GM19240 (cell line): ENCODE results near the gene SLMAP.
"Not testable (repeated sequence)": the region's sequence is repeated elsewhere in the genome, so short reads cannot be mapped to it uniquely, and the experiment has no call there.

Experiments used
- DNase-seq: peaks from one replicate; pipeline ENCODE4 v3.0.0; 2011; ENCODE audit warnings: low spot score; ENCODE audit not compliant: insufficient read length

Gene SLMAP

DNA sequence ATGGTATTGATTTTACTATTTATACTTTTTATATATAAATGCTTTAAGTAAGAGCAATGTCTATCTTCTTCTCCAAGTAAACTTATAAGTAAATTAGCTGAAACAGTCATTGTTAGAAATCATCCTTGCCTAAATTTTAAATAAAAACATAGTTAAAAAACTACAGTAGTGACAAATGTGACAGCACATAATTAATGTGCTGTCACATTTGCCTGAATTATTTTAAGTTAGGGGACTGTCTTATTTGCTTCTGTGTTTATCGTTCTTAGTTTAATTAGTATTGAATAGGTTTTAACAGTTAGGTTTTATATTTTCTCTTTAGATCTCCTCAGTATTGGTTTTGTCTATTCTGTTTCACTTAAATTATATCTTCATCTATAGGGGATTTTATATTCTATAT, 36.1 kb downstream of the SLMAP start:
- DNase-seq = no peak

DNA sequence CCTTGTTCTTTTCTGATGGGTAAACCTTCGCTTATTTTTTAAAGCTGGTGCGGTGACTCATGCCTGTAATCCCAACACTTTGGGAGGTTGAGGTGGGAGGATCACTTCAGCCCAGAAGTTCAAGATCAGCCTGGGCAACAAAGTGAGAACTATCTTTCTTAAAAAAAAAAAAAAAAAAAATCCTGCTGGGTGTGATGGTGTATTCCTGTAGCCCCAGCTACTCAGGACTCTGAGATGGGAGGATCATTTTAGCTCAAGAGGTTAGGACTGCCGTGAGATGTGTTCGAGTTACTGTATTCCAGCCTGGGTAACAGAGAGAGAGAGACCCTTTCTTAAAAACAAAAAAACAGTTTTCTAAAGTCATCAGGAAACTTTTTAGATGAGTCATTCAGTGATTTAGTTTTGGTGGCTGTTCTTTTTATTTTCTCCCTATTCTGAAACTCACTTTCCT, 37.7 kb downstream of the SLMAP start:
- DNase-seq = no peak

DNA sequence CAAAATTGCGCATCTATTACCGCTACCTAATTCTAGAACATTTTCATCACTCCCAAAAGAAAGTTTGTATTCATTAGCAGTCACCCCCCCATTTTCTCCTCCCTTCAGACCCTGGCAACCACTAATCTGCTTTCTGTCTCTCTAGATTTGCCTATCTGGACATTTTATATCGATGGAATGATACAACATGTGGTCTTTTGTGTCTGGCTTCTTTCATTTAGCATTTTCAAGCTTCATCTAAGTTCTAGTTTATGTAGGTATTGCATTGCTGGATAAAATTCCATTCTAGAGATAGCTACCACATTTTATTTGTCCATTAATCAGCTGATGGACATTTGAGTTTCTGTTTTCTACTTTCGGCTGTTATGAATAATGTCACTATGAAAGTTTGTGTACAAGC, 38.4 kb downstream of the SLMAP start:
- no peak for DNase-seq

DNA sequence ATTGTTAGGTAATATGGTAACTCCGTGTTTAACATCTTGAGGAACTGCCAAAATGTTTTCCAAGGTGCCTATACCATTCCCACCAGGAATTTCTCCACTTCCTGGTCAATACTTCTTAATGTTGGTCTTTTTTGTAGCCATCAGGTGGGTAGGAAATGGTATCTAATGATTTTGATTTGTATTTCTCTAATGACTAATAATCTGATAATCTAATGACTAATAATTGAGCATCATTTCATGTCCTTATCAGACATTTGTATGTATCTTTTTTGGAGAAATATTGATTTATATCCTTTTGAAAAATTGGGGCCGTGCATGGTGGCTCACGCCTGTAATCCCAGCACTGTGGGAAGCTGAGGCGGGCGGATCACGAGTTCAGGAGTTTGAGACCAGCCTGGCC, 38.8 kb downstream of the SLMAP start:
- no peak for DNase-seq

DNA sequence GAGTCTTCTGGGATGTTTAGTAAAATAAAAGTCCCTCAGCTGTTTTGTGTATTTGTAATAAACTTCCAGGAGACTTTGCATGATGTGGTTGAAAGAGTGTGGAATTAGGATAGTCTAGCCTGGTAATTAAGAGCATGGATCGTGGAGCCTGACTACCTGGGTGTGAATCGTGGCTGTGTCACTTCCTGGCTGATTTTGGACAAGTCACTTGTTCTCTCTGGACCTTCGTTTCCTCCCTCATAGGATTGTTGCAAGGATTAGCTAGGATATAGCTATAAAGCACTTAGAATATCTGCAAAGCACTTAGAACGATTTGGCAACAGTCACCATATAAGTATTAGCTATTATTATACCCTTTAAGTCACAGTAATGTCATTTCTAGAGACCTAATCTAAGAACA, 40.2 kb downstream of the SLMAP start:
- DNase-seq = no peak

DNA sequence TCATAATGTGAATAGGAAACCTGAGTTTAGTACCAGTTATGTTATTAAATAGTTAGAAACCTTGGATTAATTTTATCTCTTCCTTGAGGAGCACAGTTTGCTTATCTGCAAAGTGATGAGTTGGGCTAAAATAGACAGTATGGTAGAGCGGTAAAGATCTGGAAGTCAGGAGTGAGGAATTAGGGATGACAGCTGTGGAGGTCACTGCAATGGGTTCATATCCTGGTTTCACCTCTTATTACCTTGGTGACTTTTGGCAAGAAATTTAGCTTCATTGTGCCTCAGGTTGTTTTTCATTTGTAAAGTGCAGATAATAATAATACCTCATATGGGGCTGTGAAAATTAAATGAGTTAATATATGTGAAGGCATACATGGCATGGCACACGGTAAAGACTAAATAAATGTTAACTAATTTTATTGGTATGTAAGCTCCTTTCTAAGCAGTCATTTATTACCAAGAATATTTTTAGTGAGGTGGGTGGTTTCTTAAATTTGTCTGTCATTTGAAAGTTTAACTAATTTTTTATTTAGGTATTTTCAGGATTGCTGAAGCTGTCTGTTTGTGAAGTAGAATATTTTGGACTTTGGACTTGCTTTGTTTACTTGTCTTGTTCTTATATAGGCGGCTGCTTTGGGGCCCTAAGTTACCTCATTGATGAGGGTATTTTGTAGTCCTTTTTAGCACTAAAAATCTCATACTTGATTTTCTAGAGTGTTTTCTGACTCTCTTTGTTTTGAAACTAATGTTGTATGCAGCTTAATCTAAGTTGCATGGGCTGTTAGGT, 41.8 kb downstream of the SLMAP start:
- DNase-seq = no peak

DNA sequence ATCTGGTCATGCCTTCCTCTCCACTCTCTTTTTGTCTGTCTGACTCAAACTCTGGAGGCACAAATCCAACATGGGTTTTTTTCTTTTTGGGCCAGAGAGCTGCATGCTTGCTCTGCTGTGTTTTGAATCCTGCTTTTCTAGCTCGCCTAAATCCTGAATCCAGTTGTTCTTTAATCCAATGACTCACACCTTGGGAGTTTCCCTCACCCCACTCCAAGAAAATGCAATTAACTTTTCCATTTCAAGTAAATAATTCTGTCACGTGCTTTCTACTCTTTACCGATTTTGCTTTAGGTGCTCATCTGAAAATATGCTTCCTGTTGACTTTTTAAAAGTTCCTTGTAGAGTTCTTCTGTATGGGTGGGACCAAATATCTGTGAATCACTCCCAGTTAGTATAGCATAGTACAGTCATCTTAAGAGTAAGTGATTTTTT, 47.6 kb downstream of the SLMAP start:
- DNase-seq = no peak

DNA sequence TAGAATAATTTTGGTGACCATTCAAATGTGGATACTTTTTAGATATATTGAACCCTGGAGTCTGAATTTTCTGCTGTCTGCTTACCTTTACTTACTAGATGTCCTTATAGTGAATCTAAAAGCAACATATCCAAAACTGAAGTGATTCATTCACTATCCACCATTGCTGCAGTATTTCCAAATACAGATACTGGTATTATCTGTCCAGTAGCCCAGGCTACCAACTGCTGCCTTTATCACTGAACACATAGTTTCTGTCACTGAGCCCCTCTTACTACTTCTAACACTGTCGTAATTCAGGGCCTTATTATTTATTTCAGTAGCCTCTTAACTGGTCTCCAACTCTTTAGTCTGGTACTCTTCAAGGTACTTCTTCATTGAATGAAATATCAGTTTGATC, 49.2 kb downstream of the SLMAP start:
- no peak for DNase-seq

DNA sequence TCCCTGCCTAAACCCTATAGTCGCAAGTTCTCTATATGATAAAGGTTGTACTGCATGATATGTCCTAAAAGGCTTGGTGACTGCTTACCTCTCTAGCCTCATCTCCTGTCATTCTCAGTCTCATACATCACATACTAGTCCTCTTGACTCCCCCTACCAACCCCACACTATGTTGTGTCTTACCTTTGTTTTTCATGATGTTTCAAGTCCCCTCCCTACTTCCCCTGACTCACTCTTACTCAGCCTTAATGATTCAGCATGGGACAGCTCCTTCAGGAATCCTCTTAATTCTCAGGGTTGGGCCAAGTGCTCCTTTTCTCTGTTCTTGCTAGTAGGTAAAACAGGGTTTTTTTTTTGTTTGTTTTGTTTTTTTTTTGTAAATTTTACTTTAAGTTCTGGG, 49.6 kb downstream of the SLMAP start:
- no peak for DNase-seq

DNA sequence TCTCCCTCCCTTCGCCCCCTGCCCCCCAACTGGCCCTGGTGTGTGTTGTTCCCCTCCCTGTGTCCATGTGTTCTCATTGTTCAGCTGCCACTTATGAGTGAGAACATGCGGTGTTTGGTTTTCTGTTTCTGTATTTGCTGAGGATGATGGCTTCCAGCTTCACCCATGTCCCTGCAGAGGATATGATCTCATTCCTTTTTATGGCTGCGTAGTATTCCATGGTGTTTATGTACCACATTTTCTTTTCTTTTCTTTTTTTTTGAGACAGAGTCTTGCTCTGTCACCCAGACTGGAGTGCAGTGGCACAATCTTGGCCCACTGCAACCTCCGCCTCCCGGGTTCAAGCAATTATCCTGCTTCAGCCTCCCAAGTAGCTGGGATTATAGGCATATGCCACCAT, 50.1 kb downstream of the SLMAP start:
- DNase-seq = not testable (repeated sequence)

DNA sequence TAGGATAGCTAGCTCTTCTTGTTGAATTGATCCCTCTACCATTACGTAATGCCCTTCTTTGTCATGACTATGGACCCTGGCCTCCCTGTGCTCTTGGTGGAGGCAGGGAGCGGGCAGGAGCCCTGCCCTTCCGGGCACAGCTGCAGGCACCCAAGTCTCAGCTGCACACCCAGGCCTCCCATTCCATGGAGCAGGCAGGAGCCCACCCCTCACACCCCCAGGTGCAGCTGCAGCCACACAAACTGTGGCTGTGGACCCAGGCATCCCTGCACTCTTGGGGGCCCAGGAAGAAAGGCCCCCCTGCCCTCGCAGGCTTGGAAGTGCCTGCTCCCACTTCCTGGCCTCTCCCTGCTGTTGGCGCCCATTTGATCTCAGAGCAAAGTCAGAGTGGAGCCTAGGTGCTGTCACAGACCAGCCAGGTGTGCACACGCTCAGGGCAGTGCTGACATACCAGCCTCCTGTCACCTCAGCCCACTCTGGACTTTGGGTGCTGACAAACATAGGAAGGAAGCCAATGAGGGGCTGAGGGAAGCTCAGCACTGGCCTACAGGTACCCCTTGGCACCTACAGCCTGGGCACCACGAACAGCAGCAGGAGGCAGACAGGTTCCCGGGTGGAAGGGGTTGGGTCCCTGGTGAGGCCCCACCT, 53.0 kb downstream of the SLMAP start:
- no peak for DNase-seq

DNA sequence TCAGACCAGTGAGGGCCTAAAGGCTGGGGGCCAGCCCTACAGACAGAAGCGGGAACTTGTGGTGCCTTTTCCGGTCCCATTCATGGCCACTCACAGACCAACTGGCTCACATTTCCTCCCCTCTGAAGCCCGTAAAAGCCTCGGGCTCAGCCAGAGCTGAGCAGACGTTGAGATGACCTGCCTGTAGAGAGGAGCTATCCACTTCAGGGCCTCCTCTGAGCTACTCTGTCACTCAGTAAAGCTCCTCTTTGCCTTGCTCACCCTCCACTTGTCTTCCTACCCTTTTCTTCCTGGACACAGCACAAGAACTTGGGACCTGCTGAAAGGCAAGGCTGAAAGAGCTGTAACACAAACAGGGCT, 53.5 kb downstream of the SLMAP start:
- DNase-seq = no peak

DNA sequence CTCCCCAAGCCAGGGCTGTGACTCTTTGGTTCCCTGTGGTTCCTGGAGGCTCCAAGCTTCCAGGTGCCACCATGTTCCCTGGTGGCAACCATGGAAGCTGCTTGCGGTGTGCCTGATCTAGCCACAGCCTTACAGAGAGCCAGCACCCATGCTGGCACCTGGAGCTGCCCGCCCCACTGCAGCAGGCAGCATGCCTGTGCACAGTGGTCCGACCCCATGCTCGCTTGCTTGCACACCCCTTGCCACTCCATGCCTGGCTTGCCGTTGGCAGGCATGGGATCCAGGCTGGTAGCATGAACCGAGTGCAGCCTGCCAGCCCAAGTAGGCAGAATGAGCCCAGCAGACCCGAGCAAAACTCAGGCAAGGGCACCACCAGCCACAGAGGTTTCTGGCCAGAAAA, 53.9 kb downstream of the SLMAP start:
- DNase-seq = no peak

DNA sequence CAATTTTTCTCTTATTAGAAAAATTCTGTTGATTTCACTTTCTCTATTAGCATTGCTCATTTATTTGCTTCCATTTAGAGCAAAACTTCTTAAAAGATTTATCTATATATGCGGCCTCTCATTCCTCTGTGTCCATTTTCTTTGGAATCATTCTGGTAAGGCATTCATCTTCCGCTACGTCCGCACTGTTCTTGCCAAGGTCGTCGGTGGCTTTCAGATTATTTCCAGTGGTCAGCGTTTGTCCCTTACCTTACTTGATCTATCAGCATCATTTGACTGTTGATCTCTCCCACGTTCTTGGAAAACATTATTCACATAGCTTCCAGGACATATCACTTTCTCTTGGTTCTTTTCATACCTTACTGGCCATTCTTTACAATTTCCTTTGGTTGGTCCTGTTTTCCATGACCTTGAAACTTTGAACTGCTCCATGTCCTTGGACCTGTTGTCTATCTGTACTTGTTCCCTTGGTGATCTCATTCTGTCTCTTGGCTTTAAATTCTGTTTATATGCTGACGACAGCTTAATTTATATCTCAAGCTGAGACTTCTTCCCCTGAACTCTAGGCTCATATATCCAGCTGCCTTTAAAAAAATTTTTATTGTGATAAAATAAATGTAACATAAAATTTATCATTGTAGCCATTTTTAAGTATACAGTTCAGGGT, 54.5 kb downstream of the SLMAP start:
- no peak for DNase-seq

DNA sequence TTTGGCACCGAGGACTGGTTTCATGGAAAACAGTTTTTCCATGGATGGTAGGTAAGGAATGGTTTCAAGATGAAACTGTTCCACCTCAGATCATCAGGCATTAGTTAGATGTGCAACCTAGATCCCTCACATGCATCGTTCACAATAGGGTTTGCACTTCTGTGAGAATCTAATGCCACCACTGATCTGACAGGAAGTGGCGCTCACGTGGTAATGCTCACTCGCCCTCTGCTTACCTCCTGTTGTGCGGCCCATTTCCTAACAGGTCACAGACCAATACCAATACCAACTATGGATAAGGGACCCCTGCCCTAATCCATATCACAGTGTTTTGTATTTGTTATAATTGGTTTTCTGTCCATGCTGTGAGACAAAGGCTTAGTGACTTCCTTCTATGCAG, 58.9 kb downstream of the SLMAP start:
- no peak for DNase-seq

DNA sequence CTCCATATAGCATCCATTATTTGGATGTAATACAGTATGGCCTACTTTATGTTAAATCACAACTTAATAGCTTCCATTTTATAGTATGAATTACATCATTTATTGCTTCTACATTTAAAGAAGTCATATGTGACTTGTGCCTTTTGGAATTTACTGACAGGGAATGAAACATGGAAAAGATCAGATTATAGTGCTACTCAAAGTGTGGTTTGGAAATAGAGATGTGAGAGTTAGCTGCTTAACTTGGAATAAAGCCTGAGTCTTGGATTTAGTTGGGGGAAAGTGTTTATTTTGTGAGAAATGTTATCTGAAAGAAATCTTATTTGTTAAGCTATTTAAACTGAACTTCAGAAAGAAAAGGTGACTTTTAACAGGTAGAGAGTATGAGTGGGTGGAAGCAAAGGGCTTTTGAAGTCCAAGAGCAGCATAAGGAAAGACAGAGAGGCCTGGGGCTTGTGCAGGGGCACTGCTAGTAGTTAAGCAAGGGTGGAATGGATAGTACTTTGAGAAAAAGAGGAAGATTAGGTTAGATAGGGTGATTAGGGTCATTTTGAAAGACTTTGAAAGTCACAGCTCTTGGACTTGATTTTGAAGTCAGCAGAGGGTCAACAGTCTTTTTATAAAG, 60.5 kb downstream of the SLMAP start:
- DNase-seq = no peak

DNA sequence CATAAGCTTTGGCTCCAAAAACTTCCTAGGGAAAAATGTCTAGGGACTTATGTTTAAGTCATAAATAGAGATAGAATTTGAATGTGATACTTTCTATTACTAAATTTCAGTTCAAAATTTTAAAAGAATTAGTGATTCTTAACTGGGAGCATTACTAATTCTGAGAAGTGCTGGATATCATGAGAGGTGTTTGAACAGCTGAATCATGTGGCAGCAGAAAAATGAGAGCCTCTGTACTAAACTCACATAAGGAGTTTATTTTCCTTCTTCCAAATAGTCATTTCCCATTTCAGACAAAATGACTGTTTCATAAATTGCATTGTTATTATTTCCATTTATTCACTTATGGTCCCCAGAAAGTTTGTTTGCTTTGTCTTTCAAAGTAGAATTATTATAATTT, 62.7 kb downstream of the SLMAP start:
- no peak for DNase-seq

DNA sequence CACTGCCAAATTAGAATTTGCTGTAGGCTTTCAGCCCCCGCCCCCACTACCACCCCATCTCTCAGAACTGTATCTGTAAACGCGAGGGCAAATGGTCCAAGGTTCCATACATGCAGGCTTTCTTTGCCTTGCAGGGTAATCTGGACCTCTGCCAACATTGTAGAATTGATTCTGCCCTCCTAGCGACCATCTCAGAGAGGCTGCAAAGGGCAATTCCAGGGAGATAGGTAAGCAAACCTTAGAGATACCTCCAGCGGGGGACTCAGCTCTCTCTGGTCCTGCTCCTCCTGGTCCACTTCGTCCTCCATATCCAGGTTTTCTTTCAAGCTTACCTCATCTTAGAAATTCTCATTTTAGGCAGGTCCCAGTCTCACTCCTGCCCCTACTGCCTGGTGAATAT, 64.4 kb downstream of the SLMAP start:
- no peak for DNase-seq

DNA sequence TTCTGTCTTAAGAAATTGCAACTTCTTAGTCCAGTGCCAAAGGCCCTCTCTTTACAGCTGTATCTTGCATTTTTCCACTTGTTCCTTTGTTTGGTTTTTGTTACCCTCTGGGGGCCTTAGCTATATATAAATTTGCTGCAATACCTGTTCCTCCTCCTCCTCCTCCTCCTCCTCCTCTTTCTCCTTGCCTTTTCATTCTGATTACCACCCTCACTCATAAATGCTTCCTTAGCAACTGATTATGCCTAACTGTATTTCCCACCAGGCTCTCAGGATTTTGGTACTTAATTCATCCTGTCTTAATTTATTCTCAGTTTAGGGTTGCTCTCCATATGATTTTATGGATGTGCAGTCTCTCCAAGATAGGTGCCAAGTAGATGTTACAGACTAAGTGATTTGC, 65.7 kb downstream of the SLMAP start:
- DNase-seq = no peak

DNA sequence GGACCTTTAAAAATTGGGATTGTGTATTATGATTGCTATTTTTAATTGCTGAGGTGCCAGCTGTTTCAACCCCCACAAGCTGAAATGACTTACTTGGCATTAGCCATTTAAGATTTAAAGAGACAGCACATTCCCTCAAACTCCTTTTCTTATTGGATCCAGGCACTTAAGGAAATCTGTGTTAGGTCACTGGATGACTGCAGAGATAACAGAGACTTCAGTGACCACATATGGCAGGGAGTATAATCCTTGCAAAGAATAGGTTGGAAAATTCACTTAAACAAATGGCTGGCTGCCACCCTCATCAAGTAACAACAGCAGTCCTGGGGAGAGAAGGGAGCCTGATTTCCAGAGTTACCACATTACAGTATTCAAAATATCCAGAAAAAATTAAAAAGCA, 66.6 kb downstream of the SLMAP start:
- DNase-seq = no peak

DNA sequence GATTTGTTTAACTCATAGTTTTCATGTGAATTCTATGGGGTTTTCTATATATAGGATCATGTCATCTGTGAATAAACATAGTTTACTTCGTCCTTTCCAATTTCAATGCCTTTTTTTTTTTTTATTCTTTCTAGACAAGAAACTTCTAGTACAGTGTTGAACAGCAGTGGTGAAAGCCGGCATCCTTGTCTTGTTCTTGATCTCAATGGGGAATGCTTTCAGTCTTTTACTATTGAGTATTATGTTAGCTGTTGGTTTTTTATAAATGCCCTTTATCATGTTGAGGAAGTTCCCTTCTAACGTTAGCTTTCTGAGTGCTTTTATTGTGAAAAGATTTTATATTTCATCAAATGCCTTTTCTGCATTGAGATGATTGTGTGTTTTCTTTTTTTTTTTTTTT, 69.0 kb downstream of the SLMAP start:
- no peak for DNase-seq

DNA sequence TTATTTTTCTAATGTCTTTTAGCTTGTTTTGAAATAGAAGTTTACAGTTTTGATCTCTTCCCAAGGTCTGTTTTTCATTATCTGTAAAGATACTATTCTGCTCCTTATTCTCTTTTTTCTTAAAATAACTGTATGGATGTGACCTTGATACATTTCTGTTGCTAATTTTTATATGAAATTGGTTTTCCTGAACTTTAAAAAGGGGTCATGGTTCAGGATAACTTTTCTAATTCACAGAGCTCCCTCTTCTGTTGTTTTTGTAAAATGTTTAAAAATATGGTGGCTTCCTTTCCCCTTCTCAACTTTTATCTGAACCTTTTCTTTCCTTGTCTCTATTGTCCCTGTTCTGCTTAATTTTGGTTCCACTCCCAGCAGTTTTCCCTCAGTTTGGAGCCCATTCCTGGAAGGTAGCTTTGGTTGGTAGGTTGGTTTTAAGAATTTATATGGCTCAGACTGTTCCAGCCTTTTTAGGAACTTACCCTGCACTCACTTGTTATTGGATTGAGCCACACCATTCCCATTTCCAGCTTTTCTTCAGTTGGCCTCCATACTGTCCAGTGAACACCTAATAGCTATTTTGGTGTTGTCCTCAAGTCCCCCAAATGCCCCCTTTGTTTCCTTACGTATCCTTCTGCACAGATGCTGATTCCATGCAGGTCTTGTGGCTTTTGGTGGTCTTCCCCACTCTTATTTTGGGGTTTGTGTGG, 70.3 kb downstream of the SLMAP start:
- DNase-seq = no peak
